Stomach (tissue), 4 donors: ENCODE measurements around the gene CGREF1.

ENCODE experiments used
- CTCF ChIP-seq, 7 experiments: fragments of 450-650 bp in 4 of 7; fragments of 200-600 bp in 3 of 7; sonication (generic) in 3 of 7; IDR thresholded peaks; one replicate each; pipeline ENCODE4 v1.5.1; 2016 to 2019; ENCODE audit warnings: antibody characterized with exemption in 7 of 7, control low read depth in 2 of 7, mild to moderate bottlenecking in 1 of 7
- POLR2AphosphoS5 ChIP-seq, 3 donors: sonication (generic); formaldehyde crosslinking; IDR thresholded peaks; one replicate each; pipeline ENCODE4 v1.6.1; 2016; ENCODE audit warnings: antibody characterized with exemption in 3 of 3

GRCh38 chr2:27097341-27097740 is 21.6 kb downstream of the CGREF1 start:
- no peak for TF ChIP-seq CTCF (IDR thresholded peaks at IDR 0.05)
- TF ChIP-seq POLR2AphosphoS5 (IDR thresholded peaks at IDR 0.05): no peak
